KMS-11 (cell line): ENCODE measurements around the gene CSRP1.

Experiments used
- H2AFZ ChIP-seq: fragments of 200-600 bp; sonication (generic); 2 replicates; pipeline ENCODE4 v1.6.1; 2016; ENCODE audit warnings: antibody characterized with exemption, mixed run types, low read depth
- H3K27ac ChIP-seq: fragments of 200-600 bp; sonication (generic); 2 replicates; pipeline ENCODE4 v1.6.1; 2016; ENCODE audit warnings: mild to moderate bottlenecking, mixed run types
- H3K27me3 ChIP-seq: fragments of 200-600 bp; sonication (generic); 2 replicates; pipeline ENCODE4 v1.6.1; 2017; ENCODE audit warnings: mild to moderate bottlenecking, low read depth, mixed run types, moderate library complexity; ENCODE audit not compliant: insufficient read depth
- H3K36me3 ChIP-seq: fragments of 200-600 bp; sonication (generic); 2 replicates; pipeline ENCODE4 v1.6.1; 2017; ENCODE audit warnings: mild to moderate bottlenecking, mixed run types; ENCODE audit not compliant: insufficient read depth
- H3K4me1 ChIP-seq: fragments of 200-600 bp; sonication (generic); 2 replicates; pipeline ENCODE4 v1.6.1; 2016; ENCODE audit warnings: mild to moderate bottlenecking, low read depth, mixed run types; ENCODE audit not compliant: poor library complexity, severe bottlenecking
- H3K4me2 ChIP-seq: fragments of 200-600 bp; sonication (generic); 2 replicates; pipeline ENCODE4 v1.7.0; 2016; ENCODE audit warnings: mild to moderate bottlenecking, mixed run types
- H3K4me3 ChIP-seq: fragments of 200-600 bp; sonication (generic); IDR thresholded peaks from 2 replicates; pipeline ENCODE4 v1.6.1; 2017; ENCODE audit warnings: low read depth, low read length, mixed read lengths; ENCODE audit not compliant: insufficient read depth
- H3K79me2 ChIP-seq: fragments of 200-600 bp; sonication (generic); 2 replicates; pipeline ENCODE4 v1.6.1; 2016; ENCODE audit warnings: low read depth, mixed run types; ENCODE audit not compliant: insufficient read depth
- H3K9ac ChIP-seq: fragments of 200-600 bp; sonication (generic); 2 replicates; pipeline ENCODE4 v1.6.1; 2016; ENCODE audit warnings: mild to moderate bottlenecking, mixed run types
- H4K20me1 ChIP-seq: fragments of 200-600 bp; sonication (generic); 2 replicates; pipeline ENCODE4 v1.6.1; 2016; ENCODE audit warnings: mild to moderate bottlenecking, mixed run types; ENCODE audit not compliant: insufficient read depth
- TF ChIP-seq, protein P1 (sequence below): fragments of 200-600 bp; sonication (generic); conservative IDR thresholded peaks from 2 replicates; pipeline ENCODE4 v1.6.1; 2017; ENCODE audit warnings: low read depth, mild to moderate bottlenecking, antibody characterized with exemption, low read length, moderate library complexity, mixed read lengths

Gene CSRP1

DNA sequence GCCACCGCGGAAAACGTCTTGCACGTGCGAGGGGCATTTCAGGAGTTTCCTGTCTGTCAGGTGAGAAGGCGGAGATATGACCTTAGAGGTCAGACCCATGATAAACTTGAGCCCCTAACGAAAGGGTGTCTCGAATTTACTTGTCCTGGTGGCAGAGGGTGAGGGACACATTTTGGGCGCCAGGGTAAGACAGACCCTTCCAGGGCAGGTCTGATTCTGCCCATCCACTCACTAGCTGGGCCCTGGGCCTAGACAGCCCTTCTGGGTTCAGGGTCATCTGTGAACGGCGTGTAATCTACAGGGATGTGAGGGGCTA is 395 bp upstream of the CSRP1 start:
- Histone ChIP-seq H2AFZ (peak overlapping the region; percentile 82), H3K9ac (peak overlapping the region; percentile 92), H3K27me3 (no peaks in the 10 kb centered on the region), H3K79me2 (no peaks in the 10 kb centered on the region; the same call in 1 of the 2 replicates), H3K27ac (peak overlapping the region; percentile 65), H4K20me1 (no peaks in the 10 kb centered on the region), H3K36me3 (no peaks in the 10 kb centered on the region), H3K4me1 (peaks cover 56% of the 10 kb centered on the region), H3K4me3 (no peak overlapping the region), H3K4me2 (peak overlapping the region; percentile 88)
- TF ChIP-seq, protein P1, sequence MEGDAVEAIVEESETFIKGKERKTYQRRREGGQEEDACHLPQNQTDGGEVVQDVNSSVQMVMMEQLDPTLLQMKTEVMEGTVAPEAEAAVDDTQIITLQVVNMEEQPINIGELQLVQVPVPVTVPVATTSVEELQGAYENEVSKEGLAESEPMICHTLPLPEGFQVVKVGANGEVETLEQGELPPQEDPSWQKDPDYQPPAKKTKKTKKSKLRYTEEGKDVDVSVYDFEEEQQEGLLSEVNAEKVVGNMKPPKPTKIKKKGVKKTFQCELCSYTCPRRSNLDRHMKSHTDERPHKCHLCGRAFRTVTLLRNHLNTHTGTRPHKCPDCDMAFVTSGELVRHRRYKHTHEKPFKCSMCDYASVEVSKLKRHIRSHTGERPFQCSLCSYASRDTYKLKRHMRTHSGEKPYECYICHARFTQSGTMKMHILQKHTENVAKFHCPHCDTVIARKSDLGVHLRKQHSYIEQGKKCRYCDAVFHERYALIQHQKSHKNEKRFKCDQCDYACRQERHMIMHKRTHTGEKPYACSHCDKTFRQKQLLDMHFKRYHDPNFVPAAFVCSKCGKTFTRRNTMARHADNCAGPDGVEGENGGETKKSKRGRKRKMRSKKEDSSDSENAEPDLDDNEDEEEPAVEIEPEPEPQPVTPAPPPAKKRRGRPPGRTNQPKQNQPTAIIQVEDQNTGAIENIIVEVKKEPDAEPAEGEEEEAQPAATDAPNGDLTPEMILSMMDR, result no peak

DNA sequence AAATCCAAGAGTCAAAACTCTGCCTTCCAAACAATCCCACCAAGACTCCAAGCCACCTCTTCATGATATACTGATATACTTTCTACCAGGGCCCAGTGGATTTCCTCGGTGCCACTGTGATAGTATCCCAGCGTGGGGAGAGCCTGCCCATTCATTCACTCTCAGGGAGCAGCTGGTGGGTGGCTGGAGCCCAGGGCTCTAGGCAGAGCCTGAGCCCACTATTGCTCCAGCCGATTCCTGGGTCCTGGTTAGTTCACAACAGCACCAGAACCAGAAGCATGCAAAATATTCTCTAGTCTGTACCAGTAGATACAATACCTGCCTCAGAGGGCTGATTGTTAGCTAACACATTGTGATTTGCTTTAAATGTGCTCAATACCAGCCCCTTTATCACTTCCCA is 831 bp downstream of the CSRP1 start:
- H3K27ac ChIP-seq, result peak overlapping the region; percentile 65
- H3K4me1 ChIP-seq, result peaks cover 45% of the 10 kb centered on the region
- H3K4me3 ChIP-seq, result no peak overlapping the region

DNA sequence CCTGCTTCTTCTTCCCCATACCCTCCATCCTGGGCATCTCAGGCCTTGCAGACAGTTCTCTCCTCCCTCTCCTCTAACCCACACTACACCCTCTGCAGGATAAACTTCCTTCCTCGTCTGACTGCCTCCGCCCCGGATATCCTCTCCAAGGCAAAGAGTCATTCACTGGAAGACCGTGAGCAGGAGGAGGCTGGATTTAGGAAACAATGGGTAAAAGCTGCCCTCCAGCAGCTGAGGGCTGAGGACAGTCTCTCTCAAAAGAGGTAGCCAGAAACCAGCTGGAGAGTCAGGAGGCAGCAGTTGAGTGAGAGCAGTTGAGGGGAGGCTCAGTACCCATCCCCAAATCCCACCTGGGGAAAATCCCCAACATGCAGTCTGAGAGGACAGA is 1.4 kb downstream of the CSRP1 start:
- Histone ChIP-seq H3K36me3 (no peaks in the 10 kb centered on the region), H3K4me2 (peak overlapping the region; percentile 88), H2AFZ (no peak overlapping the region), H3K4me3 (no peak overlapping the region), H3K9ac (peak overlapping the region; percentile 6; the same call in 1 of the 2 replicates), H3K27me3 (no peaks in the 10 kb centered on the region), H3K79me2 (no peaks in the 10 kb centered on the region; the same call in 1 of the 2 replicates), H3K27ac (peak overlapping the region; percentile 65; the same call in 1 of the 2 replicates), H3K4me1 (peaks cover 45% of the 10 kb centered on the region), H4K20me1 (no peaks in the 10 kb centered on the region)
- TF ChIP-seq, protein P1, result no peak; the same call in 1 of the 2 replicates

More for the DNA sequence above, 831 bp downstream of the CSRP1 start:
- TF ChIP-seq, protein P1, result no peak
- no peaks in the 10 kb centered on the region; the same call in 1 of the 2 replicates for H3K79me2 ChIP-seq
- H3K27me3 ChIP-seq, result no peaks in the 10 kb centered on the region
- peak overlapping the region; percentile 88 for H3K4me2 ChIP-seq
- peak overlapping the region; percentile 92; the same call in 1 of the 2 replicates for H3K9ac ChIP-seq
- H3K36me3 ChIP-seq, result no peaks in the 10 kb centered on the region
- no peaks in the 10 kb centered on the region for H4K20me1 ChIP-seq
- H2AFZ ChIP-seq, result peak overlapping the region; percentile 82

DNA sequence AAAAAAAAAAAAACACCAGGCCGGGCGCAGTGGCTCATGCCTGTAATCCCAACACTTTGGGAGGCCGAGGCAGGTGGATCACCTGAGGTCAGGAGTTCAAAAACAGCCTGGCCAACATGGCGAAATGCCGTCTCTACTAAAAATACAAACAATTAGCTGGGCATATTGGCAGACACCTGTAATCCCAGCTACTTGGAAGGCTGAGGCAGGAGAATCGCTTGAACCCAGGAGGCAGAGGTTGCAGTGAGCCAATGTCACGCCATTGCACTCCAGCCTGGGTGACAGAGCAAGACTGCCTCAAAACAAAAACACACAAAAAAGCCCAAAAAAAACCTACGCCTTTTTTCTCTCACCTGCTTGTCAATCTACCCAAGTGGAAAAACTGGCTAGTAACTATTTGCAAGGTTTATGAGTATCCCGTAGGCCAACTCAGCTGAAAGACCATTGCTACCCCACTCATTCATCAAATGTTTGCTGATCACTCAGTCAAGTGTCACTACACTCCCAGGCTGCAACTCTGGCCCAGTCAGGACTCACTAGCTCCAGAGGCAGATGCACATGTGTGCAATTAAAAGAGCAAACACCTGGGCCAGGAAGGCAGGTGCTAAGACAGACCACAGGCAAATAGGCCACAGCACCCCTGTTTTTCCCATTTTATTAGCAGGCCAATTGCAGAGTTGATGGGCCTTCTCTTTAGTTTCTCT is 2.0 kb downstream of the CSRP1 start:
- Histone ChIP-seq H3K79me2 (no peaks in the 10 kb centered on the region; the same call in 1 of the 2 replicates), H3K27ac (no peak overlapping the region)

More for the DNA sequence above, 2.0 kb downstream of the CSRP1 start:
- H2AFZ ChIP-seq, result no peak overlapping the region
- H3K36me3 ChIP-seq, result no peaks in the 10 kb centered on the region
- no peak overlapping the region for H3K4me3 ChIP-seq
- H3K4me2 ChIP-seq, result peak overlapping the region; percentile 88; the same call in 1 of the 2 replicates
- no peak overlapping the region; the same call in 1 of the 2 replicates for H3K9ac ChIP-seq
- no peaks in the 10 kb centered on the region for H4K20me1 ChIP-seq
- peaks cover 45% of the 10 kb centered on the region for H3K4me1 ChIP-seq
- no peaks in the 10 kb centered on the region for H3K27me3 ChIP-seq
- TF ChIP-seq, protein P1, result no peak; the same call in 1 of the 2 replicates
